Measurements from ENCODE around the gene UBE2E3.
A peak's percentile ranks its signal among the peaks of the same experiment; 100 is the strongest.

UBE2E3 gene

DNA sequence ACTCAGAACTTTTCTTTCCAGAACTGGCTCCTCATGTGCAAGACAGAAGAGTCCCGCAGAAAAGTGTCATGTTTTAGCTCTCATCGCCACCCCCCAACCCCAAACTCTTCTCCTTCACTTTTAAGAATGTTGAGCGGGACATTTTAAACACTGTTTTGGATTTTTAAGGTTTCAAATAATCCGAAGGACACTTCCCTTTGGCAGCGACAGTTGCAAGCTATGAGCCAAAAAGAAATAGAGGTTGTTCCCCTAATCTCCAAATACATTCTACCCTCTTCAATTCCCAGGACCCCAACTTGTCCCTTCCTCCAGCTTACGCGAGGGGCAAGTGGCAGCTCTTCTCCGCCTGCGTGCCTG lies 678 bp upstream of the UBE2E3 start:
- DNase-seq: no peak

DNA sequence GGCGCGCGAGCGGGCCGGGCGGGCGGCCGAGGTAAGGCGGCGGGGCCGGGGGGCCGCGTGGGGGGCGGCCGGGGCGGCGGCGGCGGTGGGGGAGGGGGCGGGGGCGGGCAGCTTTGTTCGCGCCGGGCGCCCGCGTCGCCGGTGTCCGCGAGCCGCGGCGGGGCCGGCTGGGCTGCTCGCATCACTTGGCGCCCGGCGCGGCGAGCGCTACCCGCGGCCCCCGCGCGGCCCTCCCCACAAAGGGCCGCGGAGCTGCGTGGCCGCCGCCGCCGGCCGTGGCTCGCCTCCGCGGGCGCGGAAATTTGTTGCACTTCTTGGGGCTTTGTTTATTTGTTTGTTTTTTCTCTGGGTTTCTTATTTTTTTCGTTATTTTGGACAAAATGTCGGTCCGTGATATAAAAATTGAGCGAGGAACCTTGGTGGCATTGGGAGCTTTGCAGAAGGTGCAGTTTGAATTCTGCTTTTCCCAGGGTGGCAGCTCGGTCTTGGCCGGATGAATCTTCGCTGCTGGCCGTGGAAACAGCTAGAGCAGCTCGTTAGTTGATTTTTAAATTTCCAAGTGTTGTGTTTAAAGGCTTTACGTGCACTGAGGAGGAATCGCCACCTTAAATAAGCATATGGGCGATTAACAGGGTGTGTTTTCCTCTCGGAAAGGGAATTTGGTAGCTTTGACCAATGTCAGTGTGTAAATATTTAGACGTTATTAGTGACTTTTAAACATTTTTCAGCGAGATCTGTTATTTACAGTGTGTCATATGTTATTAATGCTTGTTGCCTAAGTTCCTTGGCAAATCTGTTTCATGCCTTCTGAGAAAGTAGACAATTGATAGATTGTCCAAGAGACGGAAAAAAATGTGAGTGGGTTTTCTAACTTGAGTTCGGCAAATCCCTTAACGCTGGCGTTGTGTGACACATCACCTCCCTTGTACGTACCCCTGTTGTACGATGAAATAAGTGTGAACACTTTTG lies 822 bp downstream of the UBE2E3 start:
- DNase-seq: peak; percentile 34

DNA sequence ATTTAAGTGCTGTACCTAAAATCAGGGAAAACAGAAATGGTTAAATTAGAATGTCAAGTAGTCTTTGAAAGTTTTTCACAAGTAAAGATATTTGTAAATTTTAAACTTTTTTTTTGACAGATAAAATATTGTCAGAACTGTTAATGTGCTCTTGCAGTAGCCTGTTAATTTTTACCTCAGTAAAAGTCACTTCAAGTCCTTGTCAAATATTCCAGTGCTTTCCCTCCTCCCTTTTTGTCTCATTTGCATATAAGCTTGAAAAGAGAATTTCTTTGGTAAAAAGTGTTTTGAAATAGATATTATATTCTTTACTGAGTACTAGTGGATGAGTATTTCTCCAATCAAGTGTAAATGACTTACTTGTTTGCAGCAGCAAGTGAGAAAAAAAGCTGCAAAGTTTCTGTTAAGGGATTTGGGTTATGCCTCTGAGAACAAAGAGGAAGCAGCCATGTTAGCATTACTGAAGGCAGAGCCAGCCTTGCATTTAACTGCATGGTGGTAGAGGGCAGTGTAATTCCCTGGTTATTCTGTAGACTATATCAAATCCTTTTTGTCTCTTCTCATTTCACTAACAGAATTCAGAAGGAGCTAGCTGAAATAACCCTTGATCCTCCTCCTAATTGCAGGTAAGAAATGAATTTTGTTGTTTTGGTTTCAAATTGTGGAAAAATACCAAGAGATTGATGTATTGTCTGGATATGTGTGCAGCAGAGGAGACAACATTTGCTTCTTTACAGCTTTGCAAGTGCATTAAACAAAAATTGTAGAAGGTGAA lies 3.2 kb downstream of the UBE2E3 start:
- DNase-seq: peak; percentile 59

DNA sequence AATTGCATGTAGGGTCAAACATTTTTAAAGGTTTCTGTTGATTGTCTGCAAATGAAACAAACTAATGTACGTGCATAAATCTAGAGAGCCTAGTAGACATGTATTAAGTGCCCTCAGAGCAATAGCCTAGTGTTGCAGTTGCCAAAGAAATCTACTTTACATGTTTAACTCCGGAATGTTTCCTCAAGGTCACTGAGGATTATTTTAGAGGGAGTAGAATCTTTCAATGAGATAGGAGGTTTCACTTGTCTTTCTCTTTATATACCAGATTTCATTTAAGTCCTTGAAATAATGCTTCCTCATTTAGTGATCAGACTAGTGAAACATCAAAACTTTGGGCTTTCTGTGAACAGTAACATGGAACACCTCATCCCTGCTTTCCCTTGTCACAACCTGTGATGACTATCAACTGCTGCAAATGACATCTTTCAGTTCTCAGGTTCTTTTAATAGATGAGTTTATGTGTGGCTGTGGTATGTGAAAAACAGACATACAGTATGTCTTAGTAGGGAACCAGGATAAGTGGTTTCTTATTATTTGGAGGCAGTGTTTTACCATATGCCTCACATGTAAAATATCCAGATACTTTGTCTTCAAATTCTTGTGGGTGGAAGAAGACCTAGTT lies 5.5 kb downstream of the UBE2E3 start:
- no peak for DNase-seq

DNA sequence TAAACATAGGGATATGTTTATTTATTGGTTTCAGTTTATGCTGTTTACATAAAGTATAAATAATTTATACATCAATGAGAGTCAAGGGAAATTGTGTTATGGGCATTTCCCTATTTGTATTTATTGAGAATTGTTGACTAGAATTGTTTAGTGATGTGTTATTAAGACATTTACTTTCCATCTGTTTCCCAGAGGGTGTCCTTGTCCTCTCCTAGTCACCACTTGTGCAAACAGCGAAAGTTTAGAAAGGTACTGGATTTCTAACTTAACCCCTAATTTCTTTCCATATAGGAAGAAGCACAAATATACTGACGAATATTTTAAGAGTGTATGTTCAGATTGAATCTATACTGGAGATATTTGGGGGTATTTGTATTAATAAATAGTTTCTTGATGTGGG lies 6.7 kb downstream of the UBE2E3 start:
- DNase-seq: no peak

DNA sequence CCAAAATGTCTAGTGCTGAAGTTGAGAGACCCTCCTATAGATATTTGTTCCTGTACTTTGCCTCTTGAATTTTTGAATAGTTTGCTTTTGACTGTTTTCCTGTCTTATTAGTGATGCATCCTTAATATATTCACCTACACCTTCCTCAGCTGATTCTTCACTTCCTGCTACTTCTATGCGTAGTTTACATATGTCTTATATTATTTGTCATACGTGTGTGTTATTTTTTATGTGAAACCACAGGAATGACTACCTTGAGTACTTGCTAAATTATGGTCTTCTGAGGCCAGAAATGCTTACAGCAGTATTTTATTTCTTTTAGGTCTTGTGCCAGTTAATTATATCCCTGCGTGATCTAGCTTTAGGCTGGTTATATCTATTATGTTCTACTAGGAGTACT lies 9.9 kb downstream of the UBE2E3 start:
- DNase-seq: no peak

DNA sequence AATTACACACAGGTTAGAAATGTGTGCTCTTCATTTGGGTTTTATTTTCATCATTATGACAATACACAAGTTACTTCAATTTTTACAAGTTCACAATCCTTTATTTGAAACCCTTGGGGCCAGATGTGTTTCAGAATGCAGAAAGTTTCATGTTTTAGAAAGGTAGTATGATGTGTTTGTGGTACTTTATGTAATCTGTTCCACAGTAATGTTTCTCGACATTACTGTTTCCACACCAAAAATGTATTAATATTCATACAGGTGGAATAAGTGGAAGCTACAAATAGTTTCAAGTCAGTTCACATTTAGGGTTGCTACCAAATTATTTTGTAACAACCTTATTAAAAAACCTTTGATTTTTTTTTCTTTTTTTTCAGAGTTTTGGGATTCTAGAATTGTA lies 10.4 kb downstream of the UBE2E3 start:
- DNase-seq: no peak

DNA sequence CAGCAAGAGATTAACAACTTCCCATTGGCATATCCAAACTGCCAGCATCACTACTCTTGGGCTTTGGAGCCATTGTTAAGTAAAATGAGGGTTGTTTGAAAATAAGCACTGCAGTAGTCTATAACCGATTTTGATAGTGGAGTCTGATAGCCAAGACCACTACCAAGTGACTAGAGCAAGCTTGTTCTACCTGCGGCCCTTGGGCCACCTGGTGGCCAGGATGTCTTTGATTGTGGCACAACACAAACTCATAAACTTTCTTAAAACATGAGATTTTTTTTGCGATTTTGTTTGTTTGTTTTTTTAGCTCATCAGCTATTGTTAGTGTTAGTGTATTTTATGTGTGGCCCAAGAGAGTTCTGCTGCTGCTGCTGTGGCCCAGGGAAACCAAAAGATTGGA lies 11.0 kb downstream of the UBE2E3 start:
- DNase-seq: no peak

DNA sequence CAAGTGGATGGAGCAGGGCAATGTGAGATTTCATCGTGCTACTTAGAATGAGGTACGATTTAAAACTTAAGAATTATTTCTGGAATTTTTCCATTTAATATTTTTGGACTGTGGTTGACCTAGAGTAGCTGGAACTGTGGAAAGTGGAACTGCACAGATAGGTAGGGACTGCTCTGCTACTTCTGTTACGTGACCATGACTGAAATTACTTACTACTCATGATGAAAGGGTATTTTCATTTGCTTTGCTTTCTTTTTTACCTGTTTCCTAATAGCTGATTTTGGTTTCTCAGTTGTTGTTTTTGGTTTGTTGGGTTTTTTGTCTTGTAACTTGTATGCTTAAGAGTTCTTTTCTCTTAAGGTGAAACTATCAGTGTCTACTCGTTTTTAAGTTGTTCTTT lies 11.4 kb downstream of the UBE2E3 start:
- DNase-seq: no peak

DNA sequence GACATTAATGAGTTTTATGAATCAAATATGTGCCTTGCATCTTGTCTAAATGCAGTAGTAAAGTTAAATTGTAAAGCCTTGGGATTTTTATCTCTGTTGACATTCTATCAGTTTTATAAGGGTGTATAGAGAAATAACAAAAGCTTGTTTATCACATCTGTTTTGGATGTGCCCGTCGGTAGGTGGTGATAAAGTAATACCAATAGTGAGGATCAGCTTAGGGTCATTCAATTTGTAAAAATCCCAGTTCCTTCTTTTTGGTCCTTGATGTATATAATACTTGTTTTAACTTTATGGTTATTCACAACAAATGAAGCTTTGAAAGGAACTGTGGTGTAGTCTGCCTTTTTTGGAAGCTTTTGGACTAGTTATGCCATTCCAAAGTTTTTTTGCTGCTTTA lies 12.6 kb downstream of the UBE2E3 start:
- DNase-seq: no peak

DNA sequence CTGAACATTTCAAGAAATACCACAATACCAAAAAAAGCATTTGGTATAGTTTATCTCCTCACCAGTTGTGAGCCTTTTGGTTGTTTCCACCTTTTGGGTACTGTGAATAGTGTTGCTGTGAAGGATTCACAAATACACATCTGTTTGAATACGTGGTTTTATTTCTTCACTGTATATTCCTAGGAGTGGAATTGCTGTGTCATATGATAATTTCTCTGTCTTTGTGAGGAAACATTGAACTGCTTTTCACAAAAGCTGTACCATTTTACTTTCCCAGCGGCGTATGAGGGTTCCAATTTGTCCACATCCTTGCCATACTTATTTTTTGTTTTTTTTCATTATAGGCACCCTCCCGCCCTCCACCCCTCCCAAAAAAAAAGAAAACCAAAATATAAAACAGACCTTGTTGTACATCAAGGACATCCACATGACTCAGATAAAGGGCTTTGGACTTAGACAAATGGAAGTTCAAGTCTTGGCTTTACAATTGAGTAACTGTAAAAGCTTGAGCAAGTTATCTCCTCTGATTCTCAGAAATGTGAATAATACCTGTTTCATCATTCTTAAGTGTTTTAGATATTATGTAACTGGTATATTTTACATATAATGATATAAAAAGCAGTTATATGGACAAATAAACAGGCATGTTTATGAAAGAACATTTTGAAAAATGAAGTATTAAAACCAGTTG lies 19.0 kb downstream of the UBE2E3 start:
- no peak for DNase-seq

DNA sequence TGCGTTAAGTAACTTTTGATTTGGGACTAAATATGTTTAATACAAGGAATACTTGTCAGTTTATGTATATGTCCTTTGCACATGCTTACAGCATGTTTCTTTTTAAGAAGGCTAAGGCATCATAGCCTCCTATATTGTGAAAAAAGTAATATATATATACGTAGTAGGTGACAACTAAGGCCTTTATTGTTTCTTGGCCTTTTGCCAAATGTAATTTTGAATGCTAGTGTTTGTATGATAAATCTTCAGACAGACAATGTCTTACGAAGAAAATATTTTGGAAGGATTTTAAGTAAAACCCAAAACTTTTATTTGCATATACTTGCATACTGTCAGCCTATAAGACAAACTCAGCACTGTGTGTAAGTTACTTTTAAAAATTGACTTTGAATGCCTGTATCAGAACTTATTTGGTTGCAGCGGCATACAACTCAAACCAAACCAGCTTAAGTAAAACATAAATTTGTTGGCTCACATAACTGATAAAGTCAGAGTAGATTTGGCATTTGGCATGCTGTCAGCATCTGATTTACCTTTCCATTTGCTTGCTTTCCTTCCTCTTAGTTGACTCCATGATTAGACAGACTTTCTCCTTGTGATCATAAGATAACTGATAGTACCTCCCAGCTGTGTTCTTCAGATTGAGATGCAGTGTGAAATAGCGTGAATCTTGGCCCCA lies 24.4 kb downstream of the UBE2E3 start:
- no peak for DNase-seq

DNA sequence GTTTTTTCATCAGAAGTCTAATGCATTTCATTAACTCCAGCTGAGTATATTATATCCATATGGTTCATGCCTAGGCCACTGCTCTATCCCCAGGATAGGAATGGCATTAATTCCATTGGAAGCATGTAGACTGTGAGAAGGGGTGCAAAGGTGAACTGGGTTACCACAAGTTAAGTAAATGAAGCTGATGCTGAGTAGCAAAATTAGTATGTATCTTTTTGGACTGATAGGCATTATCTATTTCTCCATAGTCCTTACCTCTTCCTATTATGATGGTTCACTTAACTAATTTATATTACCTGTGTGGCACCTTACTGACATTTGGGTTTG lies 24.9 kb downstream of the UBE2E3 start:
- no peak for DNase-seq

DNA sequence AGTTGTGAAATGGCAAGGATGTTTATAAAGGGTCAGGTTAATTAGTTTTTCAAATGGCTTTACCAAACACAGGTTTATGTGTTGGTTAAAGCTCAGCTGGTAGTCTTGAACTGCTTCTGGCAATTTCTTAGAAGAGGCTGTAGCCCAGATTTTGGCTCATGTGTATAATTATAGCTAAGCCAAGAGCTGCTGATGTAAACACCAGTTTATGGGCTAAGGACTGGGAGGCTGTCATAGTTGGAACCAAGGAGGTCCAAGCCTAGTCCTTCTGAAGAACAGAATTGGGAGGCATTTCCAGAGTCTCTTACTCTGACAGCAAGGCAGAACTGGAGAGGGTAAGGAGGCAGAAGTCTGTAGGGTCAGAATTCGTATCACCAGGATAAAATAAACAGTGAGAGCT lies 25.4 kb downstream of the UBE2E3 start:
- DNase-seq: no peak

DNA sequence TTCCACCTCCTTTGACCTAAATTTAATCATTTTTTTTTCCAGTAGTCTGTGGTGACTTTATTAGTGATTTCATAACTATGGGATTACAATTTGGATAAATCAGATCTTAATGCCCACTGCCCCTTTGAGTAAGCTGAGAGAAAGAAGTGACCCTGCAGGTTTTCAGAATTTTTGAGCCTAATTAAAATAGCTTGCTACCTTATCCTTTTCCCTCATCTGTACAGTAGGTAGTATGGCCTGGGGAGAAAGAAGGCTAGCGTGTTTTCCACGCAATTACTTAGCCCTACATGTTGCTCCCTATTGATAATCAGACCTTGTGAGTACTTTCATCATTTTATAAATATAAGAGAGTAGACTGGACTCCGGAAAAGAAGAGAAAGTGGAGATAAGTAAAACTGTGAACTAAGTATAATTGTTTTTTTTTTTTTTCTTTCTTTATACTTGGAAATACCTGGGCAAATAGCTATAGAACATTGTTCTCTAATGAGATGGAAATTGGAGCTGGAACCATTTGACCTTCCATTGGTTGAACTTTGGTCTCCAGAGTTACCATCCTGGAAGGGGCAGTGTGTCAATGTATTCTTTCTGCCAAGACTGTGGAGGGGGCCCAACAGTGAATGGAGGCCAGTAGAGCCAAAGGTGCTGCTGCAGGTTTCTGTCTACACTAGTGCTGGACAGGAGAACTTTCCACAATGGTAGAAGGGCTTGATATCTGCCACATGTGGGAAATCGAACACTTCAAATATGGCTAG lies 26.9 kb downstream of the UBE2E3 start:
- DNase-seq: no peak

DNA sequence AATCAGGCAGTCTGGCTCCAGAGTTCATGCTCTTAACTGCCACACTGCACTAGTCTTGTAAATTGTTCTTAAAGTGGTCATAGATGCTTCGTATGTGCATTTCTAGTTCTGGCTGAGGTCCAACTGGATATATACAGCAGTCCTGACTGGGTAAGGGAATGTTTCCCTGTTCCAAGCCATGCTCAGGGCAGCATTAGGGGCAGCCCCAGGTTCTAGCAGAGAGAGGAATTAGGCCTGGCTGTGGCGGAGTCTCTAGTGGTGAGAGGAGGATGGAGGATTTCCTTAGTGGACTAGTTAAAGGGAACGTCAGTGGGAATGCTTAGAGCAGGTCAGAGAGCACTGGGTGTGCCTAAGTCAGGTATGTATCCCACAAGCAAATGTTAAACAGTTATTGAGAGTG lies 28.0 kb downstream of the UBE2E3 start:
- peak; percentile 15 for DNase-seq

DNA sequence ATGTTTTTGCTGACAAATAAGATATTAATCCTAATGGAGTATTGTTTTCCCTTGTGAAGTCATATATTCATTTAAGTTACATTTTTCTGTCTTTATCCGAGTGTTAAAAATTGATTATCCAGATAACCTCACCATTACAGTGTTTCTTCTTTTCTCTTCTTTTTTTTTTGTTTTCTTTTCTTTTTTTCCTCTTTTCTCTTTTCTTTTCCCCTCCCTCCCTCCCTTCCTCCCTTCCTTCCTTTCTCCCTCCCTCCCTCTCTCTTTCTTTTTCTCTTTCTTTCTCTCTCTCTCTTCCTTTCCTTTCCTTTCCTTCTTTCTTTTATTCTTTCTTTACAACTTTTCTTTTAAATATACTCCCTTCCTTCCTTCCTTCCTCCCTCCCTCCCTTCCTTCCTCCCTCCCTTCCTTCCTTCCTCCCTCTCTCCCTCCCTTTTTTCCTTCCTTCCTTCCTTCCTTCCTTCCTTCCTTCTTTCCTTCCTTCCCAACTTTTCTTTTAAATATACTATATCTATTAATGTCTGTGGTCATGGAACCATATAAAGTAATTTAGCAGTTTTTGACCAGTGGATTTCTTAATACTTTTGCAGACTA lies 40.9 kb downstream of the UBE2E3 start:
- no peak for DNase-seq

DNA sequence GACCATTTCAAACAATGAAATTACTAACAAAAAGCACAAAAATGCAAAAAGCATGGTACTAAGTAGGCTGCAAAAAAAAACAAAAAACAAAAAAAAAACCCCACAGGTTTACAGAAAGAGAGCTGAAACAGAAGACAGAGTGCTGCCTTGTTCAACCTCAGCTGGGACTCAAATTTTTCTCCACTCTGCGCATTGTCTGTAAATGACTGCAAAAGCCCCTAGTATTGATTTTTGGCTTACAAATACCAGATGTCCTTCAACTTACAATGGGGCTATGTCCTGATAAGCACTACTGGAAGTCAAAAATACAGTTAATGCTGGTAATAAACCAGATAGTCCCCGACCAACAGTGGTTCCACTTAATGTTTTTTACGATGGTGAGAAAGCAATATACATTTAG lies 42.2 kb downstream of the UBE2E3 start:
- no peak for DNase-seq

DNA sequence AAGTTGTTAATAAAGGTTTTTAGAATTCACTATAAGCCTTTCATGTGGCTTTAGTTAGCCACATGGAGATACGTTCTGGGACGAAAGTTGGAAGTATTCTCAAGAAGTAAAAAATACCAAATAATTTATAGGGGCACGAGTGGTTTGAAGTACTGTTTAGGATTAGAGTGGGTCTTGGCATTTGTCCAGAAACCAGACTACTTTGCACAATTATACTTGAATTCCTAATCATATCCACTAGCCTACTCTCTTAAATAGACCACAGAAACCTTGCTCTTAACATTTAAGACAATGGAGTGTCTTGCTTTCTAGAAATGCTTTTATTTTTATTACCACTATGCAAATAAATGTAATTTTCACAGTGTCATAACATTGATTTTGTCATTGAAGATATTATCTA lies 44.6 kb downstream of the UBE2E3 start:
- no peak for DNase-seq

DNA sequence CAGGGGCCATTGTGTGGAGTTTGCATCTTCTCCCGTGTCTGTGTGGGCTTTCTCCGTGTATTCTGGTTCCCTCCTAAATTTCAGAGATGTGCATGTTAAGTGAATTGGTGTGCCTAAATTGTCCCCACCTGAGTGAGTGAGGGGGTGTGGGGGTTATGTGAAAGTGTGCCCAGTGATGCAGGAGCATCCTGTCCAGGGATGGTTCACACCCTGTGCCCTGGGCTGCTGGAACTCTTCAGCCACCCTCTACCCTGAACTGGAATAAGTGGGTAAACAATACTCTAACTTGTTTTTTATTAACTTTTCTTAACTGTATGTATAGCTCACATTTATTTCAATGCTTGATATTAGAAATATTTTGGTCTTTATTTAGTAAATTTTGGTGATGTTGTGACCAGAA lies 56.0 kb downstream of the UBE2E3 start:
- no peak for DNase-seq

Data from fibroblast of skin of back (primary cell).